Activated B cell treated with CpG ODN at 0.5 μM for 24 hours (primary cell): Measurements from ENCODE around the gene PIK3R2. TPM values are rescaled to one million over a fixed set of nuclear protein-coding genes. Genes with fewer than 3 reads are reported as not detected.
A peak's percentile ranks its signal among the peaks of the same experiment; 100 is the strongest.

Experiments
- ATAC-seq: fragments of 200-7000 bp; cut with Tn5 transposase; one replicate; pipeline ENCODE4 v1.10.0; 2021; ENCODE audit warnings: low read depth, mild to moderate bottlenecking, moderate library complexity
- CTCF ChIA-PET: fragments of 350-600 bp; sonication (Branson Sonifier 250); formaldehyde crosslinking; loops from one replicate; lab custom pipeline; 2021; ENCODE audit warnings: antibody characterized with exemption; lab: Charles Lee
- POLR2A ChIA-PET: fragments of 350-600 bp; sonication (Branson Sonifier 250); formaldehyde crosslinking; loops from one replicate; lab custom pipeline; 2021; ENCODE audit warnings: antibody characterized with exemption; lab: Charles Lee
- DNase-seq: peaks from one replicate; pipeline ENCODE4 v3.0.0; 2022
- H3K27ac Mint-ChIP-seq: one replicate; pipeline ENCODE4 v1.8.0; 2020; ENCODE audit warnings: mixed read lengths
- H3K27me3 Mint-ChIP-seq: one replicate; pipeline ENCODE4 v1.8.0; 2021; ENCODE audit warnings: mixed read lengths
- H3K36me3 Mint-ChIP-seq: one replicate; pipeline ENCODE4 v1.8.0; 2021; ENCODE audit warnings: low read depth, mixed read lengths
- H3K4me1 Mint-ChIP-seq: one replicate; pipeline ENCODE4 v1.8.0; 2021; ENCODE audit warnings: mixed read lengths
- H3K4me3 Mint-ChIP-seq: one replicate; pipeline ENCODE4 v1.8.0; 2020; ENCODE audit warnings: mild to moderate bottlenecking, mixed read lengths
- H3K9me3 Mint-ChIP-seq: one replicate; pipeline ENCODE4 v1.8.0; 2020; ENCODE audit warnings: mixed read lengths
- intact Hi-C: fragments of 100-400 bp; cut with micrococcal nuclease; formaldehyde crosslinking; loops from one replicate; pipeline ENCODE4 v1.15.1; 2024
- total RNA-seq: library from RNA; stranded (reverse); gene quantifications from 2 replicates; pipeline ENCODE4 v1.2.3, GENCODE V29; 2022
- TF ChIP-seq, protein P1 (sequence below): fragments of 200-600 bp; IDR thresholded peaks from one replicate; pipeline ENCODE4 v1.8.0; 2022; ENCODE audit warnings: antibody characterized with exemption, mild to moderate bottlenecking

The PIK3R2 gene
- total RNA-seq, 1 donor from 2014 or later, result 12.7 TPM

DNA sequence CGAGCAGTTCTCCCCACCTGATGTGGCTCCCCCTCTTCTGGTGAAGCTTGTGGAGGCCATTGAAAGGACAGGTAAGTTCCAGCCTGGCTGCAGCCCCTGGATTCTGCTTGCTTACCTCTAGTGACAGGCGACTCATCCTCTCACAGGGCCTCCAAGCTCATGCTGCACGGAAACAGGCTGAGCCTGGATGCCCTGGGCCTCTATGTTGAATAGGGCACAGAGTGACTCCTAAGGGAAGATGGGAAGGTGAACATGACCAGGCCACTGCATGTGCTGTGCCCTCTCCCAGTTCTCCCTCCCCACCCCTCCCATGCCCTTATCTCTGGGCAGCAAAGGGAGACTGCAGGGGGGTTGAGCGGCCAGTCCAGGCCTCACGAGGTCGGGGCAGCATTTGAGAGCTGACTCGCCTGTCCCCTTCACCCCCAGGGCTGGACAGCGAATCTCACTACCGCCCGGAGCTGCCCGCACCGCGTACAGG is 7.6 kb downstream of the PIK3R2 start:
- Mint-ChIP-seq H3K36me3 (peaks cover 17% of the 10 kb centered on the region), H3K27ac (peak overlapping the region; percentile 66), H3K4me3 (peak overlapping the region; percentile 24), H3K9me3 (no peaks in the 10 kb centered on the region), H3K27me3 (no peaks in the 10 kb centered on the region), H3K4me1 (peaks cover 16% of the 10 kb centered on the region)
- TF ChIP-seq, protein P1, sequence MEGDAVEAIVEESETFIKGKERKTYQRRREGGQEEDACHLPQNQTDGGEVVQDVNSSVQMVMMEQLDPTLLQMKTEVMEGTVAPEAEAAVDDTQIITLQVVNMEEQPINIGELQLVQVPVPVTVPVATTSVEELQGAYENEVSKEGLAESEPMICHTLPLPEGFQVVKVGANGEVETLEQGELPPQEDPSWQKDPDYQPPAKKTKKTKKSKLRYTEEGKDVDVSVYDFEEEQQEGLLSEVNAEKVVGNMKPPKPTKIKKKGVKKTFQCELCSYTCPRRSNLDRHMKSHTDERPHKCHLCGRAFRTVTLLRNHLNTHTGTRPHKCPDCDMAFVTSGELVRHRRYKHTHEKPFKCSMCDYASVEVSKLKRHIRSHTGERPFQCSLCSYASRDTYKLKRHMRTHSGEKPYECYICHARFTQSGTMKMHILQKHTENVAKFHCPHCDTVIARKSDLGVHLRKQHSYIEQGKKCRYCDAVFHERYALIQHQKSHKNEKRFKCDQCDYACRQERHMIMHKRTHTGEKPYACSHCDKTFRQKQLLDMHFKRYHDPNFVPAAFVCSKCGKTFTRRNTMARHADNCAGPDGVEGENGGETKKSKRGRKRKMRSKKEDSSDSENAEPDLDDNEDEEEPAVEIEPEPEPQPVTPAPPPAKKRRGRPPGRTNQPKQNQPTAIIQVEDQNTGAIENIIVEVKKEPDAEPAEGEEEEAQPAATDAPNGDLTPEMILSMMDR, result no peak
- intact Hi-C loops, result no loop called here
- DNase-seq, result no peak
- ChIA-PET CTCF (interaction anchor here (1.2 to 2.1 kb wide), 3 partner anchors 31 to 92 kb away, joined by 3 to 15 read pairs (median 5); no protein-coding TSS in a partner anchor), POLR2A (interaction anchor here (0.6 to 3.4 kb wide), 10 partner anchors 10 to 222 kb away, joined by 3 to 14 read pairs (median 6); partner anchors contain the start of gene MPV17L2)
- ATAC-seq, result no peak

DNA sequence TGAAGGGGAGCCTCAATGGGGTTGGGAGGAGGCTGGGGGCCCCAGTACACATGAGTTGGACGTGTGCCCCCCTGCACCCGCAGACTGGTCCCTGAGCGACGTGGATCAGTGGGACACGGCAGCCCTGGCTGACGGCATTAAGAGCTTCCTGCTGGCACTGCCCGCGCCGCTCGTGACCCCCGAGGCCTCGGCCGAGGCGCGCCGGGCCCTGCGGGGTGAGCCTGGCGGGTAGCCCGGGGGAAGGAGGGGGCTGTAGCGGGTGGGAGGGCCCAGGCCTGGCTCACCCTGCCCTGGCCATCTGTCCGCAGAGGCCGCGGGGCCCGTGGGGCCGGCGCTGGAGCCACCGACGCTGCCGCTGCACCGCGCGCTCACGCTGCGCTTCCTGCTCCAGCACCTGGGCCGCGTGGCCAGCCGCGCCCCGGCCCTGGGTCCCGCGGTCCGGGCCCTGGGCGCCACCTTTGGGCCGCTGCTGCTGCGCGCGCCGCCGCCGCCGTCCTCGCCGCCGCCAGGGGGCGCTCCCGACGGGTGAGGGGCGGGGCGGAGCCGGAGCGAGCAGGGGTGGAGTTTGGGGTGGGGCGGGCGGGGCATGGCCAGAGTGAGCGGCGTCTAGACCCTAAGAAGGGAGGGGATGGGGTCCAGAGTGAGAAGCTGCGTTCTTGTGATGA is 8.1 kb downstream of the PIK3R2 start:
- H3K4me3 Mint-ChIP-seq, result peak overlapping the region; percentile 24
- H3K27me3 Mint-ChIP-seq, result no peaks in the 10 kb centered on the region
- ChIA-PET CTCF (interaction anchor here (0.7 to 2.1 kb wide), 5 partner anchors 10 to 91 kb away, joined by 3 to 15 read pairs (median 3); no protein-coding TSS in a partner anchor), POLR2A (interaction anchor here (0.5 to 3.4 kb wide), 13 partner anchors 10 to 302 kb away, joined by 3 to 14 read pairs (median 5); partner anchors contain the start of gene MPV17L2)
- TF ChIP-seq, protein P1, result no peak
- ATAC-seq, result peak; percentile 97
- DNase-seq, result peak; percentile 90
- H3K27ac Mint-ChIP-seq, result peak overlapping the region; percentile 18
- no peaks in the 10 kb centered on the region for H3K9me3 Mint-ChIP-seq
- intact Hi-C loops, result loop anchor here (1.0 kb wide), 3 partner anchors 8 to 90 kb away; no protein-coding TSS in a partner anchor
- peaks cover 16% of the 10 kb centered on the region for H3K4me1 Mint-ChIP-seq
- H3K36me3 Mint-ChIP-seq, result peaks cover 22% of the 10 kb centered on the region

- no peak for DNase-seq
- TF ChIP-seq, protein P1, result no peak
- peaks cover 21% of the 10 kb centered on the region for H3K36me3 Mint-ChIP-seq
- no peak overlapping the region for H3K27ac Mint-ChIP-seq
- H3K4me3 Mint-ChIP-seq, result no peak overlapping the region
- ChIA-PET POLR2A (interaction anchor here (0.5 to 3.4 kb wide), 7 partner anchors 9 to 118 kb away, joined by 3 to 14 read pairs (median 7); partner anchors contain the start of gene MPV17L2), CTCF (interaction anchor here (0.7 to 2.1 kb wide), 5 partner anchors 9 to 91 kb away, joined by 3 to 15 read pairs (median 3); no protein-coding TSS in a partner anchor)
- no peaks in the 10 kb centered on the region for H3K9me3 Mint-ChIP-seq
- intact Hi-C loops, result loop anchor here (1.0 kb wide), 3 partner anchors 8 to 90 kb away; no protein-coding TSS in a partner anchor
- peaks cover 13% of the 10 kb centered on the region for H3K4me1 Mint-ChIP-seq
- ATAC-seq, result no peak
- H3K27me3 Mint-ChIP-seq, result no peaks in the 10 kb centered on the region
These were observed 8.7 kb downstream of the PIK3R2 start for GRCh38 chr19:18161636-18162002.

DNA sequence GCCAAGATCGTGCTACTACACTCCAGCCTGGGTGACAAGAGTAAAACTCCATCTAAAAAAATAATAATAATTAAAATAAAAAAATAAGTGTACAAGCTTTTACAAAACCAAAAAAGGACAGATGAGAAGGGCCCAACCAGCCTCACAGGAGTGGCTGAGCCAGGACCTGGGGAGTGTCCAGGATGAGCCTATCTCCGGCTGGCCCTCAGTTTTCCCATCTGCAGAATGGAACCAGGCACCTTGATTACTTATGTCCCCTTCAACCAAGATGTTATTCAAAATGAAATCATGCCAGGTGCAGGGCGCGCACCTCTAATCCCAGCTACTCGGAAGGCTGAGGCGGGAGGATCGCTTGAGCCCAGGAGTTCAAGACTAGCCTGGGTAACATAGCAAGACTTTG is 11.1 kb downstream of the PIK3R2 start:
- DNase-seq (no peak), ATAC-seq (no peak)
- H3K4me1 Mint-ChIP-seq, result peaks cover 26% of the 10 kb centered on the region
- ChIA-PET POLR2A (interaction anchor here (0.6 to 1.9 kb wide), 4 partner anchors 12 to 140 kb away, joined by 3 to 6 read pairs (median 5); partner anchors contain the start of genes MPV17L2 and PIK3R2), CTCF (interaction anchor here (1.0 to 1.3 kb wide), 2 partner anchors 9 to 87 kb away, joined by 3 read pairs; no protein-coding TSS in a partner anchor)
- no peaks in the 10 kb centered on the region for H3K27me3 Mint-ChIP-seq
- no peak overlapping the region for H3K27ac Mint-ChIP-seq
- H3K9me3 Mint-ChIP-seq, result no peaks in the 10 kb centered on the region
- intact Hi-C loops, result no loop called here
- peaks cover 35% of the 10 kb centered on the region for H3K36me3 Mint-ChIP-seq
- no peak overlapping the region for H3K4me3 Mint-ChIP-seq
- TF ChIP-seq, protein P1, result no peak
